NK-92 (cell line): ENCODE measurements around the gene ZFP36L1.

Experiments
- DNase-seq: peaks from one replicate; lab custom pipeline; 2025; ENCODE audit not compliant: unreplicated experiment; lab: John Stamatoyannopoulos, UW

The ZFP36L1 gene

GRCh38 chr14:68784978-68785533 is 7.8 kb downstream of the ZFP36L1 start:
- DNase-seq = no peak

- no peak for DNase-seq
Measured at GRCh38 chr14:68784226-68784910, 8.5 kb downstream of the ZFP36L1 start.

- DNase-seq = no peak
Measured at GRCh38 chr14:68783408-68784225, 9.2 kb downstream of the ZFP36L1 start.

- DNase-seq = no peak
Measured at GRCh38 chr14:68782091-68782981, 10.5 kb downstream of the ZFP36L1 start.

GRCh38 chr14:68781161-68782021 is 11.5 kb downstream of the ZFP36L1 start:
- DNase-seq = no peak

- no peak for DNase-seq
Measured at GRCh38 chr14:68780358-68781160, 12.3 kb downstream of the ZFP36L1 start.

- no peak for DNase-seq
Measured at GRCh38 chr14:68779761-68780323, 13.0 kb downstream of the ZFP36L1 start.

GRCh38 chr14:68777644-68778043 is 15.2 kb downstream of the ZFP36L1 start:
- DNase-seq = no peak

- DNase-seq = no peak
Measured at GRCh38 chr14:68775614-68776126, 17.2 kb downstream of the ZFP36L1 start.

GRCh38 chr14:68774771-68775613 is 17.9 kb downstream of the ZFP36L1 start:
- no peak for DNase-seq

GRCh38 chr14:68772761-68773381 is 20.0 kb downstream of the ZFP36L1 start:
- no peak for DNase-seq

- no peak for DNase-seq
Measured at GRCh38 chr14:68771631-68772030, 21.2 kb downstream of the ZFP36L1 start.

GRCh38 chr14:68770553-68771286 is 22.1 kb downstream of the ZFP36L1 start:
- DNase-seq = no peak

- no peak for DNase-seq
Measured at GRCh38 chr14:68770051-68770450, 22.8 kb downstream of the ZFP36L1 start.

- no peak for DNase-seq
Measured at GRCh38 chr14:68768316-68768715, 24.6 kb downstream of the ZFP36L1 start.

GRCh38 chr14:68767248-68767645 is 25.6 kb downstream of the ZFP36L1 start:
- no peak for DNase-seq
